ENCODE measurements around the gene MAP1A. TPM values are rescaled to one million over a fixed set of nuclear protein-coding genes. Genes with fewer than 3 reads are reported as not detected.

The MAP1A gene
- total RNA-seq, 1 experiment from 2014 or later = 1.9 TPM

DNA sequence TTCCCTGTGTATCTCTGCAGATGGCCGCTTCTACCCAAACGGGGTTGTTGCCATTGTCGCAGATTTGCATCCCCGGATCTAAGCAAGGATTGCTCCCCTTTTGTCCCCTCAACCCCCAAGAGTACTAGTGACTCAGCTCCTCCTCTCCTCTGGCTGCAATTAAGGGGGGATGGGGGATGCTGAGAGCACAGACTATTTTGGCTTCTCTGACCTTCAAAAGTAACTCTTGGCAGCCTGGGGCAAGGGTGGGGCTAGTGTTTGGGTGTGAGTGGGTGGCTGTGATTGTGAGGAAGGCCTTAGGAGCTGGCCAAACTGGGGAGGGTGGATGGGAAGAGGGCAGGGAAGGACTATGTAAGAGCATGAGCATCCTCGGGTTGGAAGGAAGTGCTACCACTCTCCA, 1.2 kb upstream of the MAP1A start:
- no peak overlapping the region for H2AFZ ChIP-seq (ENCODE audit: low read depth, low read length, poor library complexity, severe bottlenecking)
- no peaks in the 10 kb centered on the region for H3K36me3 ChIP-seq (ENCODE audit: control insufficient read depth in 1 of 2, insufficient read depth in 2 of 2, low read length in 2 of 2)
- H3K4me3 ChIP-seq (replicated peaks in 1 of 2; ENCODE audit: low read depth in 1 of 2, low read length in 2 of 2) = no peak overlapping the region
- H3K79me2 ChIP-seq (ENCODE audit: insufficient read depth, low read length) = no peaks in the 10 kb centered on the region
- TF ChIP-seq, protein P1, sequence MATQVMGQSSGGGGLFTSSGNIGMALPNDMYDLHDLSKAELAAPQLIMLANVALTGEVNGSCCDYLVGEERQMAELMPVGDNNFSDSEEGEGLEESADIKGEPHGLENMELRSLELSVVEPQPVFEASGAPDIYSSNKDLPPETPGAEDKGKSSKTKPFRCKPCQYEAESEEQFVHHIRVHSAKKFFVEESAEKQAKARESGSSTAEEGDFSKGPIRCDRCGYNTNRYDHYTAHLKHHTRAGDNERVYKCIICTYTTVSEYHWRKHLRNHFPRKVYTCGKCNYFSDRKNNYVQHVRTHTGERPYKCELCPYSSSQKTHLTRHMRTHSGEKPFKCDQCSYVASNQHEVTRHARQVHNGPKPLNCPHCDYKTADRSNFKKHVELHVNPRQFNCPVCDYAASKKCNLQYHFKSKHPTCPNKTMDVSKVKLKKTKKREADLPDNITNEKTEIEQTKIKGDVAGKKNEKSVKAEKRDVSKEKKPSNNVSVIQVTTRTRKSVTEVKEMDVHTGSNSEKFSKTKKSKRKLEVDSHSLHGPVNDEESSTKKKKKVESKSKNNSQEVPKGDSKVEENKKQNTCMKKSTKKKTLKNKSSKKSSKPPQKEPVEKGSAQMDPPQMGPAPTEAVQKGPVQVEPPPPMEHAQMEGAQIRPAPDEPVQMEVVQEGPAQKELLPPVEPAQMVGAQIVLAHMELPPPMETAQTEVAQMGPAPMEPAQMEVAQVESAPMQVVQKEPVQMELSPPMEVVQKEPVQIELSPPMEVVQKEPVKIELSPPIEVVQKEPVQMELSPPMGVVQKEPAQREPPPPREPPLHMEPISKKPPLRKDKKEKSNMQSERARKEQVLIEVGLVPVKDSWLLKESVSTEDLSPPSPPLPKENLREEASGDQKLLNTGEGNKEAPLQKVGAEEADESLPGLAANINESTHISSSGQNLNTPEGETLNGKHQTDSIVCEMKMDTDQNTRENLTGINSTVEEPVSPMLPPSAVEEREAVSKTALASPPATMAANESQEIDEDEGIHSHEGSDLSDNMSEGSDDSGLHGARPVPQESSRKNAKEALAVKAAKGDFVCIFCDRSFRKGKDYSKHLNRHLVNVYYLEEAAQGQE (IDR thresholded peaks at IDR 0.05; ENCODE audit: low read depth) = no peak
- no peak for TF ChIP-seq POLR2A (IDR thresholded peaks at IDR 0.05; ENCODE audit: borderline replicate concordance, extremely low read depth, insufficient read depth, insufficient read length)
- TF ChIP-seq, protein P2, sequence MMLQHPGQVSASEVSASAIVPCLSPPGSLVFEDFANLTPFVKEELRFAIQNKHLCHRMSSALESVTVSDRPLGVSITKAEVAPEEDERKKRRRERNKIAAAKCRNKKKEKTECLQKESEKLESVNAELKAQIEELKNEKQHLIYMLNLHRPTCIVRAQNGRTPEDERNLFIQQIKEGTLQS (IDR thresholded peaks at IDR 0.05) = no peak
- no peak for TF ChIP-seq JUND (IDR thresholded peaks at IDR 0.05)
- no peak for TF ChIP-seq TCF7L2 (IDR thresholded peaks at IDR 0.05; ENCODE audit: borderline replicate concordance, extremely low read depth, insufficient read depth, insufficient read length)
- no peak for TF ChIP-seq ELF1 (IDR thresholded peaks at IDR 0.05; ENCODE audit: borderline replicate concordance, low read depth)
- TF ChIP-seq EZH2 (IDR thresholded peaks at IDR 0.05) = no peak
- TF ChIP-seq EZH2phosphoT487 (IDR thresholded peaks at IDR 0.05; ENCODE audit: borderline replicate concordance) = no peak
- TF ChIP-seq POLR2AphosphoS5 (IDR thresholded peaks at IDR 0.05; ENCODE audit: low read depth, low read length) = no peak
- no peak for TF ChIP-seq ZFX (IDR thresholded peaks at IDR 0.05)
- TF ChIP-seq FOSL1 (IDR thresholded peaks at IDR 0.05; ENCODE audit: low read depth) = no peak
- H4K20me1 ChIP-seq (ENCODE audit: insufficient read depth) = no peaks in the 10 kb centered on the region
- H3K4me2 ChIP-seq (ENCODE audit: low read length) = peak overlapping the region; percentile 13; the same call in 1 of the 2 replicates
- ChIA-PET POLR2A (no interaction called here), RAD21 (ENCODE audit: low non-redundant PET in 1 of 2, low total read pairs in 2 of 2, uncharacterized antibody in 2 of 2, unreplicated experiment in 2 of 2) (no interaction called here), CTCF (no interaction called here)
- H3K9ac ChIP-seq (ENCODE audit: low read length) = no peak overlapping the region
- H3K27ac ChIP-seq (ENCODE audit: low read depth, low read length) = no peak overlapping the region
- no peak for ATAC-seq
- intact Hi-C loops (cut with micrococcal nuclease) = no loop called here
- BruUV-seq (replicated peaks) = no TSS peak
- DNase-seq (ENCODE audit: low read depth, low spot score) = no peak
- no peaks in the 10 kb centered on the region for H3K9me3 ChIP-seq (ENCODE audit: control insufficient read depth in 1 of 2, insufficient read depth in 1 of 2, low read depth in 1 of 2, low read length in 2 of 2)
- H3K9me2 ChIP-seq (ENCODE audit: insufficient read depth) = no peaks in the 10 kb centered on the region
- H3K27me3 ChIP-seq (ENCODE audit: insufficient read depth, low read length) = no peaks in the 10 kb centered on the region
- H3K4me1 ChIP-seq (ENCODE audit: control insufficient read depth in 1 of 2, insufficient read depth in 2 of 2, low read length in 2 of 2) = peaks cover 9 to 15% of the 10 kb centered on the region in 2 experiments
